NCI-H187 (cell line): Measurements from ENCODE around the gene RPL39L.
"Not testable (repeated sequence)": the region's sequence is repeated elsewhere in the genome, so short reads cannot be mapped to it uniquely, and the experiment has no call there.

Experiments
- DNase-seq, 2 experiments: peaks; one replicate each; lab custom pipeline; 2025; lab: John Stamatoyannopoulos, UW

The RPL39L gene

DNA sequence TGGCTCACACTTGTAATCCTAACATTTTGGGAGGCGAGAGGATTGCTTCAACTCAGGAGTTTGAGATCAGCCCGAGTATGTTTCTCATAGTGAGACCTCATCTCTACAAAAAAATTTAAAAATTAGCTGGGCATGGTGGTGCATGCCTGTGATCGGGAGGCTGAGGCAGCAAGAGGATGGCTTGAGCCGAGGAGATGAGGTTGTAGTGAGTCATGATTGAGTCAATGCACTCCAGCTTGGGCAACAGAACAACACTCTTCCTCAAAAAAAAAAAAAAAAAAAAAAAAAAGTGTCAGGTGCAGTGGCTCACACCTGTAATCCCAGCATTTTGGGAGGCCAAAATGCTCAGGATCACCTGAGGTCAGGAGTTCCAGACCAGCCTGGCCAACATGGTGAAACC, 2.4 kb downstream of the RPL39L start:
- no peak for DNase-seq

DNA sequence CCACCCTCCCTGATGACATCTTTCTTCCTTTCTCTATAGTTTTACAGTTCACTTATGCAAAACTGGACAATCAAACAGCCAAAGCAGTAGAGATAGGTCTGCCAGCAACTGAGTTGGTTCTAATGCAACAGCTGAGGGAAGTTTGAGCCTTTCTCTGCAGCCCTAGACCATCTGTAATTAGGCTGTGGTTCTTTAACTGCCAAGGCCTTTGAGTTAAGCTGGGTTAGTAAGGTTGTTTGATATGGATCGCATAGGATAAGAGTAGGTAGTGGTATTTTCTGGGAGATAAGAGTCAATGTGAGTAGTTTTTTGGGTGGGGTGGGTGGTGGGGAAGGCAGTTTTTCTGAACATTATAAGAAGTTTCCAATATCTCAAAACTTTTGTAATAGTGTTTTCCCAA, 3.0 kb downstream of the RPL39L start:
- DNase-seq: no peak

DNA sequence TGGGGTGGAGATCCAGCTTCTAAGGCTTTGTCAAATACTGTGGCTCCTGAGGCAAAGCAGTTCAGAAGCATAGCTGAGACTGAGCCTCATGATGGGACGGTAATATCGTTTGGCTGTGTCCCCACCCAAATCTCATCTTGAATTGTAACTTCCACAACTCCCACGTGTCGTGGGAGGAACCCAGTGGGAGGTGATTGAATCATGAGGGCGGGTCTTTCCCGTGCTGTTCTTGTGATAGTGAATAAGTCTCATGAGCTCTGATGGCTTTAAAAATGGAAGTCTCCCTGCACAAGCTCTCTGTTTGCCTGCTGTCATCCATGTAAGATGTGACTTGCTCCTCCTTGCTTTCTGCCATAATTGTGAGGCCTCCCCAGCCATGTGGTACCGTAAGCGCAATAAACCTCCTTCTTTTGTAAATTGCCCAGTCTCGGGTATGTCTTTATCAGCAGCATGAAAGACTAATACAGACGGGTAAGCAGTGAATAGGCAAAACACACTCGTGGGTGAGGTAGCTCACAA, 4.1 kb downstream of the RPL39L start:
- not testable (repeated sequence) for DNase-seq

DNA sequence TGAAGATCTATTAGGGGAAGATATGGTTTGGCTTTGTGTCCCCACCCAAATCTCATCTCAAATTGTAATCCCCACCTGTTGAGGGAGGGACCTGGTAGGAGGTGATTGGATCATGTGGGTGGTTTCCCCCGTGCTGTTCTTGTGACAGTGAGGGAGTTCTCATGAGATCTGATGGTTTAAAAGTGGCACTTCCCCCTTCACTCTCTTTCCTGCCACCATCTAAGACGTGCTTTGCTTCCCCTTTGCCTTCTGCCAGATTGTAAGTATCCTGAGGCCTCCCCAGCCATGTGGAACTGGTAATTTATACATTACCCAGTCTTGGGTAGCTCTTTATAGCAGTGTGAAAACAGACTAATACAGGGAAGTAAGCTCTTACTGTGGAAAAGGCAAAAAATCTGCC, 6.1 kb downstream of the RPL39L start:
- DNase-seq: not testable (repeated sequence)

GRCh38 chr3:187132666-187133065, 6.6 kb downstream of the RPL39L start:
- DNase-seq: no peak

- no peak for DNase-seq
Measured at GRCh38 chr3:187131981-187132380, 7.3 kb downstream of the RPL39L start.

DNA sequence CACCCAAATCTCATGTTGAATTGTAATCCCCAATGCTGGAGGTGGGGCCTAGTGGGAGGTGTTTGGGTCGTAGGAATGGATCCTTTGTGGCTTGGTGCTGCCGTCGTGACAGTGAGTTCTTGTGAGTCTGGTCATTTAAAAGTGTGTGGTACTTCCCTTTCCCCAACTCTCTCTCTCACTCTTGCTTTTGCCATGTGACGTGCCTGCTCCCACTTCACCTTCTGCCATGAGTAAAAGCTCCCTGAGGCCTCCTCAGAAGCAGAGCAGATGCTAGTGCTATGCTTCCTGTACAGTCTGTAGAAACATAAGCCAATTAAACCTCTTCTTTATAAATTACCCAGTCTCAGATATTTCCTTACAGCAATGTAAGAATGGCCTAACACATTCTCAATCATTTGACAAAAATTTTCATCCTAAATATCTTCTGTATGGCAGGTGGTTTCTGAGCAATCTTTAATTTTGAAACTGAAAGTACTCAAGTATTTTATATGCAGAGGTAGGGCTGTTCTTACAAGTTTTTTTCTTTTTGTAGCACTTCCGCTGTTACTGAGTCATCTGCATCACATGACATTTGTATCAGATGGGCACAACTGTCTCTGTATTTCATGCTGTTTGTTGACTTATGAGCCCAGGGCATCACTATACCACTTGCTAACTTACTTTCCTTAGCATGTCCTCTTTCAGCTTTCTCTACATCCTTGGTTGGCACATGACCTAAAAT, 8.8 kb downstream of the RPL39L start:
- no peak for DNase-seq

GRCh38 chr3:187125319-187126031, 13.8 kb downstream of the RPL39L start:
- DNase-seq: no peak

DNA sequence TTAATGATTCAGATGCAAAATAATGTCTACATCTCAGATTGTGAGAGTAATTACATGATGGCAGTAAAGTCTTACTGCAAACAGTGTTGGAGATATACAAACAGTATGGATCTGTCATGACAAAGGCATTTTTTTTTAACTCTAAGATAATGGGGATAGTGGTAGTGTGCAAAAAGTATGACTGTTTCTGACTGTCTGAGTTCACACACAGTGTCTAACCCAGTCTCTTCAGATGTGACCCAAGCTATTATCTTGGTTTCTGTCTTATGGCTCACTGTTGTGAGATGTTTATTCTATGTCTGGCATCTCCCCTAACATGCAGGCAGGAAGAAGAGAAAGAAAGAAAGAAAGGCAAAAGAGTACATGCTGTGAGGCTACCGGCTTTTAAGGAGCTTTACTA, 17.0 kb downstream of the RPL39L start:
- no peak for DNase-seq

DNA sequence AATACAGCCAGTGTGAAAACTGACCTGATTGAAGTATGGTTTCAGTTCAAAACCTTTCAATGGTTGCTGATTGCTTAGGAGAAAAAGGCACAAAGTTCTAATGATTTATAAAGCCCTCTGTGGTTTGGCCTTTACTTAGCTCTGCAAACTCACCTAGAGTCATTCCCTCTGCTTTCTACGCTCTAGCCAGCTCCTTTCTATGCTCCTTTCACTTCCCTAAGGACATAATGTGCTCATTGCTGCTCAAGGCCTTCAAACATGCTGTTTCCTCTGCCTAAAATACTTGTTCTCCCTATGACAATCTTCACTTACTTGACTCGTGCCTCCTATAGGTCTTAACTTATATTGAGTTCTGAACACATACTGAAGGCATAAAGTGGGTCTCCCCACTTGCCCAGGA, 19.0 kb downstream of the RPL39L start:
- DNase-seq: no peak

GRCh38 chr3:187114511-187114910, 24.8 kb downstream of the RPL39L start:
- DNase-seq: no peak

DNA sequence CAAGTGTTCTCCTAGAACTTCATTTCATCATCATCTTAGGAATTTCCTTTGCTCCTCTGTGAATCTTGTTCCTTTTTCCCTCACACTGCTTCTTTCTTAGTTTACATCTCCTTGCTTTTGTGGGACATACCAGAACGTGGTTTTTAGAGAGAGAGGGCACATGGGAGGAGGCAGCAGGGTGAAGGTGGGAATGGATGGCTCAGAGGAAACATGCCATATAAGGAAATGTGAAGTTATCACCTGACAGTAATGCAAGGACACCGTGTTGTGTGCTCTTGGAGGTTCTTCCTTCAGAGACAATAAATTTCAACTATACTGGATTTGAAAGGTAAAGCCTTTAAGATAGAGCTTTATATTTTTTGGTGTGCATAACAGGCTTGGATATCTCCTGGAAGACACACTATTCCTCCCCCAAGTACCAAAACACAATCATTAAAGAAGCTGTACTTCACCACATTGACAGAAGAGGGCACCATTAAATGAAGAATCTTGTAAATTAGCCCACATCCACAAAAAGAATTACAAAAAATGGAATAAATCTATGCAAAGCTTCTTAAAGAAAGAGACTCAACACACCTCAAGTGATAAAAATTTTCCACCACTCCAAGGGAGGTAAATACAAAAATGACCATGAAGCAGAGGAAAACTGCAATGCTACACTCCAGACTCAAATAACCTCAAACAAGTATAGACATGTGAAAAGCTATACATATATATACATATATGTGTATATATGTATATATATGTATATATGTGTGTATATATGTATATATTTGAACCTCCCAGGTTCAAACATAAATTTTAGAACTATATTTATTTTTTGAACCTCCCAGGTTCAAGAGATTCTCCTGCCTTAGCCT, 26.1 kb downstream of the RPL39L start:
- DNase-seq: no peak

GRCh38 chr3:187110156-187110555, 29.1 kb downstream of the RPL39L start:
- DNase-seq: no peak

DNA sequence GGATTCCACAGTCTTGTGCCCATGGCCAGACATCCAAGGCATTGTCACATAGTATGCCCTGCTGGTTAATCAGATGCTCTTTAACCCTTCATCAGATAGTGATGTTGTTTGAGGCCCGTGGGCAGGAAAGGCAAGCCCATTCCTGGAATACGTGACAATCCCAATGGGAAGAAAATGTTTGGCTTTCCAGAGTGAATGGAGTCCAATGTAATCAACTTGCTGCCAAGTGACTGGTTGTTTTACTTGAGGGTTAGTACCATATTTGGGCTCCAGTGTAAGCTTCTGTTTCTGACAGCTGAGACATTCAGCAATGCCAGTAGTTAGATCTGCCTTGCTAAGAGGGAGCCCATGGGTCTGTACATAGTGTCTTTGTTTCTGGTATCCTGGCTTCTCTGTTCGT, 31.3 kb downstream of the RPL39L start:
- no peak for DNase-seq

GRCh38 chr3:187105700-187106099, 33.6 kb downstream of the RPL39L start:
- DNase-seq: no peak

- DNase-seq: no peak
Measured at GRCh38 chr3:187104933-187105332, 34.4 kb downstream of the RPL39L start.

DNA sequence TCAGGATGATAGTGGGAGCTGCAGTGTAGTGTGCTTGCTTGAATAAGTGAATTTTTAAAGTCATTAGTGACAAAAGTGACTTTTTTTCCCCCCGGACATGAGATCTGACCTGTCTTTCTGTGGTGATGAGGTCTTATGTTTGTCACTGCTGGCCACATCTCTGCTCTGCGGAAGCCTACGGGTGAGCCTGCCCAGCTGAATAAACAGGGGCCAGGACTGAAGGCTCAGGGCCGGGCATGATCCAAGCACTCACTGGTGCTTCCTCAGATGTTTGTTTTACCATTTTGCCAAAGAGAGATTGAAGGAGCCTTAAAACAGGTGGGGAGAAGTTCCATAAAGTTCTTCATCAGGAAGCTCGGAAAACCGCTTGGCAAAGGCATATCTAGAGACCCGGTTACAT, 35.0 kb downstream of the RPL39L start:
- DNase-seq: no peak

DNA sequence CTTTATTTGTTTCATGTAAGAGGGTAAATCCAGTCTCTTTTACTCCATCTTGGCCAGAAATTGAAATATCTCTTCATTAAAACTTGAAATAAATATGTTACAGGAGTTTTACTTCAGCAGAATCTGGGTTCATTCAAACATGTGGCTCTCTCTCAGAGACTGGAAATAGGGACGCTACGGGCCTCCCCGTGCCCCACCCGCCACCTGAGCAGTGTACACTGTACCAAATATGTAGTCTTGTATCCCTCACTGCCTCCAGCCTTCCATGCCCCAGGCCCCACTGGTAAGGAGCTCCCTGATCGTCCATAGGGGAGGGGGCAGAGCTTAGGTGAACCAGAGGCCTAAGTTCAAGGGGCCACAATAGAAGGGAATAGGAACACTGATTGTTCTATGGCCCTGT, 36.0 kb downstream of the RPL39L start:
- DNase-seq: no peak

GRCh38 chr3:187102073-187102634, 37.1 kb downstream of the RPL39L start:
- no peak for DNase-seq

DNA sequence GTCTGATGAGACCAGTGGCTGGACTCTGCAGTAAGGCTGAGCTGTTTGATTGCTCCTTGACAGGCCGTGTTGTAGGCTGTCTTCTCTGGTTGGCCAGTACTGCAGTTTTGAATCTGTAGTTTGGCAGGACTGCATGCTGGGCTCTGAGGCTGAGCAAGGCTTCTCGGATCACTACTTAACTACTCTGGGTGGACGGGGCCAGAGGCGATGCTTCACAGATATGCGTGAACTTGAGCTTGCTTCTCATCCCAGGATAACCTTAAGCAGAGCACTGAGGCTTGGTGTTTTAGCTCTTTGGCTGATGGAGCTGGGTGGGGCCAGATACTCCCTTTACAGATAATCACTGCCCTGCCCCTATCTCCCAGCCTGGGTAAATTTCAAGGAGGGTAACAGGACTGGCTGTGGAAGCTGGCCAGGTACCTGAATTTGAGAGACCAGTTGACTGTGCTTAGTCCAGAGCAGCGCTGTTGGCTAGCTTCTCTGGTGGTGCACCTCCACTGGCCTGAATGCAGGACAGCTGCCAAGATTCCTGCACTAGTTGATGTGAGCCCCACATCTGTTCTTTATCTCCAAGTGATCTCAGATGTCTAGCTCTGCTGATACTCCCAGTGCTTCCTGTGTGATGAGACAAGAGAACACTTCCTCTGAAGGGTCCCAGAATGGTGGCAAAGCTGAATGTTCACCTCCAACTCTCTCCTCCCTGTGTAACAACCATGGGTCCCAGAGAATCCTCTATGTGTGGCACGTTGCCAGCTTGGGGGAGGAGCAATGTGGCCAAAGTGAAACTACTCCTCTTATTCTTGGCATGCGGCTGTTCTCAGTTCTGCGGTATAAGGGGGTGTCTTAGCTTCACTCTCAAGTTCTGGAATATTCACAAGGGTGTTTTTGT, 37.9 kb downstream of the RPL39L start:
- no peak for DNase-seq

- DNase-seq: no peak
Measured at GRCh38 chr3:187098923-187099512, 40.3 kb downstream of the RPL39L start.
